ENCODE measurements around the gene KRT86. TPM values are rescaled to one million over a fixed set of nuclear protein-coding genes. Genes with fewer than 3 reads are reported as not detected.
A peak's percentile ranks its signal among the peaks of the same experiment; 100 is the strongest.

Gene KRT86
- total RNA-seq, 1 donor from 2014 or later: 0.16 TPM

DNA sequence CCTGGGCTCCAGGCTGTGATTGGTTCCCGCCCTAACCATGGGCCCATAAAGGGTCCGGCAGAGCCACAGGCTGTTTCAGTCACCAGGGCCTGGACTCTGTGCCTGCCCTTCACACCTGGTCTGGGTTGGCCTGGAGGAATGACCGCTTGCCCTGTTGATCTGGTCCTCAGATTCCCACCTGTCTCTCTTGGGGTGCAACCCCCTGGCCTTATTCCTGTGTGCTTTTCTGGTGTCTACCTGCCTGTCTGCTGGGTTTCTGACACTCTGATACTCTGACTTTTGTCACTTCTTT lies 49.7 kb downstream of the KRT86 start:
- peak in 1 of 2 experiments; percentile 2 for DNase-seq (ENCODE audit: low spot score in 2 of 2, unreplicated experiment in 2 of 2)
- TF ChIP-seq, protein P1, sequence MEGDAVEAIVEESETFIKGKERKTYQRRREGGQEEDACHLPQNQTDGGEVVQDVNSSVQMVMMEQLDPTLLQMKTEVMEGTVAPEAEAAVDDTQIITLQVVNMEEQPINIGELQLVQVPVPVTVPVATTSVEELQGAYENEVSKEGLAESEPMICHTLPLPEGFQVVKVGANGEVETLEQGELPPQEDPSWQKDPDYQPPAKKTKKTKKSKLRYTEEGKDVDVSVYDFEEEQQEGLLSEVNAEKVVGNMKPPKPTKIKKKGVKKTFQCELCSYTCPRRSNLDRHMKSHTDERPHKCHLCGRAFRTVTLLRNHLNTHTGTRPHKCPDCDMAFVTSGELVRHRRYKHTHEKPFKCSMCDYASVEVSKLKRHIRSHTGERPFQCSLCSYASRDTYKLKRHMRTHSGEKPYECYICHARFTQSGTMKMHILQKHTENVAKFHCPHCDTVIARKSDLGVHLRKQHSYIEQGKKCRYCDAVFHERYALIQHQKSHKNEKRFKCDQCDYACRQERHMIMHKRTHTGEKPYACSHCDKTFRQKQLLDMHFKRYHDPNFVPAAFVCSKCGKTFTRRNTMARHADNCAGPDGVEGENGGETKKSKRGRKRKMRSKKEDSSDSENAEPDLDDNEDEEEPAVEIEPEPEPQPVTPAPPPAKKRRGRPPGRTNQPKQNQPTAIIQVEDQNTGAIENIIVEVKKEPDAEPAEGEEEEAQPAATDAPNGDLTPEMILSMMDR (IDR thresholded peaks at IDR 0.05; ENCODE audit: unreplicated experiment): no peak
- no peaks in the 10 kb centered on the region for H3K4me1 Mint-ChIP-seq
- no peak overlapping the region for H3K27ac Mint-ChIP-seq
- no peak overlapping the region for H3K4me3 Mint-ChIP-seq
- H3K36me3 Mint-ChIP-seq: no peaks in the 10 kb centered on the region
- H3K9me3 Mint-ChIP-seq: no peaks in the 10 kb centered on the region
- peaks cover 45% of the 10 kb centered on the region for H3K27me3 Mint-ChIP-seq (ENCODE audit: low read depth)

- Mint-ChIP-seq H3K4me1 (peaks cover 4% of the 10 kb centered on the region), H3K9me3 (no peaks in the 10 kb centered on the region), H3K36me3 (no peaks in the 10 kb centered on the region), H3K4me3 (no peak overlapping the region), H3K27ac (no peak overlapping the region), H3K27me3 (ENCODE audit: low read depth) (peaks cover 30% of the 10 kb centered on the region)
- TF ChIP-seq, protein P1 (IDR thresholded peaks at IDR 0.05; ENCODE audit: unreplicated experiment): peak; percentile 20
- peak; percentile 3 to 51 for DNase-seq (ENCODE audit: low spot score in 2 of 2, unreplicated experiment in 2 of 2)
Measured at GRCh38 chr12:52327052-52327829, 52.8 kb downstream of the KRT86 start.

DNA sequence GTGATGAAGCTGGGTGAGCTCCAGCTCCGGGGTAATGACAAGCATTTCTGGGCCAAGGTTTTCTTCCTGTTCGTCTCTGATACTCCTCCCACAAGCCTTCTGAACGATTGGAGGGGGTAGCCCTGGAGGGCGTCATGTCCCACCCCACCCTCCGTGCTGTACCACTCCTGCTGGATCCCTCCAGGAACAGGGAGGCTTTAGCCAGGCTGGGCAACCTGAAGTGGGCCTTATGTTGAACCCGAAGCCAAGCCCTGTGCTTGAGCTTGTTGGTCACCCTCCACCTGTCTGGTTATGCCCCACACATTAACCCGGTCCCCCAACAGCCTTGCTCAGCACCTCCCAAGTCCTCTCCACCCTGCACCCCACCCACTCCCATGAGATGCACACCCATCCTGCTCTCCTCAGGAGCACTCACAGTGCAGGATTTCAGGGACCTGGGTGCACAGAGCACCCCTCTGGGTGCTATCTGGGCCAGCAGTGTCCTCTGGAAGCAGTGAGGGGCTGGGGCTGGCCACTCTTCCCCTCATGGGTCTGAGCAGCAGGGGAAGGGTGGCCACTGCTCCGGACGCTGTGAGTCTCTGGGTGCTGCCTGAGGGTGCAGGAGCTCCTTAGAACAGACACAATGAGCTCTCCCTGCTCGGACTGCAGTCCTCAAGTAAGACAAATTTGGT lies 53.5 kb downstream of the KRT86 start:
- DNase-seq (ENCODE audit: low spot score in 2 of 2, unreplicated experiment in 2 of 2): peak in 1 of 2 experiments; percentile 16
- H3K9me3 Mint-ChIP-seq: no peaks in the 10 kb centered on the region
- H3K27me3 Mint-ChIP-seq (ENCODE audit: low read depth): peaks cover 22% of the 10 kb centered on the region
- H3K36me3 Mint-ChIP-seq: no peaks in the 10 kb centered on the region
- TF ChIP-seq, protein P1 (IDR thresholded peaks at IDR 0.05; ENCODE audit: unreplicated experiment): no peak
- no peak overlapping the region for H3K4me3 Mint-ChIP-seq
- H3K27ac Mint-ChIP-seq: no peak overlapping the region
- peaks cover 4% of the 10 kb centered on the region for H3K4me1 Mint-ChIP-seq

GRCh38 chr12:52331039-52331438 lies 56.6 kb downstream of the KRT86 start:
- no peak for DNase-seq (ENCODE audit: low spot score in 2 of 2, unreplicated experiment in 2 of 2)
- no peak overlapping the region for H3K4me3 Mint-ChIP-seq
- TF ChIP-seq, protein P1 (IDR thresholded peaks at IDR 0.05; ENCODE audit: unreplicated experiment): no peak
- H3K4me1 Mint-ChIP-seq: peaks cover 11% of the 10 kb centered on the region
- H3K27me3 Mint-ChIP-seq (ENCODE audit: low read depth): peaks cover 8% of the 10 kb centered on the region
- H3K27ac Mint-ChIP-seq: no peak overlapping the region
- no peaks in the 10 kb centered on the region for H3K9me3 Mint-ChIP-seq
- no peaks in the 10 kb centered on the region for H3K36me3 Mint-ChIP-seq

GRCh38 chr12:52331833-52332232 lies 57.4 kb downstream of the KRT86 start:
- DNase-seq (ENCODE audit: low spot score in 2 of 2, unreplicated experiment in 2 of 2): no peak
- TF ChIP-seq, protein P1 (IDR thresholded peaks at IDR 0.05; ENCODE audit: unreplicated experiment): no peak
- peaks cover 8% of the 10 kb centered on the region for H3K27me3 Mint-ChIP-seq (ENCODE audit: low read depth)
- H3K27ac Mint-ChIP-seq: no peak overlapping the region
- no peaks in the 10 kb centered on the region for H3K36me3 Mint-ChIP-seq
- peaks cover 5% of the 10 kb centered on the region for H3K9me3 Mint-ChIP-seq
- peaks cover 13% of the 10 kb centered on the region for H3K4me1 Mint-ChIP-seq
- H3K4me3 Mint-ChIP-seq: no peak overlapping the region

Data from mesothelial cell of epicardium (in vitro differentiated cells).